Ovary (tissue), 3 donors: ENCODE measurements around the gene DOCK4.

Experiments
- CTCF ChIP-seq, 3 donors: fragments of 450-650 bp in 2 of 3; fragments of 200-600 bp in 1 of 3; IDR thresholded peaks; one replicate each; pipeline versions ENCODE4 v1.5.1 to v1.8.0; 2016 to 2022; ENCODE audit warnings: antibody characterized with exemption in 3 of 3, mild to moderate bottlenecking in 1 of 3
- EP300 ChIP-seq: sonication (generic); formaldehyde crosslinking; IDR thresholded peaks from one replicate; pipeline ENCODE4 v1.6.1; 2017; ENCODE audit warnings: antibody characterized with exemption
- POLR2A ChIP-seq: fragments of 450-650 bp; IDR thresholded peaks from one replicate; pipeline ENCODE4 v1.6.1; 2017; ENCODE audit warnings: antibody characterized with exemption, mild to moderate bottlenecking, moderate library complexity
- donor health status: DM: no; HTN: no; CAD: no.

- TF ChIP-seq CTCF (IDR thresholded peaks at IDR 0.05) (no peak), POLR2A (no peak), EP300 (no peak)
Measured at GRCh38 chr7:111783854-111784253, 422.3 kb downstream of the DOCK4 start.
